HG02938 (cell line): ENCODE data around the gene LY6G5B.

ENCODE experiments used
- ATAC-seq: cut with Tn5 transposase; IDR thresholded peaks from one replicate; pipeline ENCODE4 v1.9.1; 2021; ENCODE audit warnings: mild to moderate bottlenecking, moderate library complexity; ENCODE audit not compliant: unreplicated experiment

LY6G5B gene

GRCh38 chr6:31713991-31714684, 44.4 kb downstream of the LY6G5B start:
- ATAC-seq, result no peak

GRCh38 chr6:31715022-31715958, 45.5 kb downstream of the LY6G5B start, which contains the start of gene LY6G6D:
Gene LY6G6D, plus strand, starts transcription at chr6:31715348. Its CDS starts 8 bp downstream, at chr6:31715356.
- no peak for ATAC-seq

GRCh38 chr6:31717499-31718222, 47.9 kb downstream of the LY6G5B start:
- no peak for ATAC-seq

- no peak for ATAC-seq
Measured at GRCh38 chr6:31718265-31718664, 48.5 kb downstream of the LY6G5B start.

GRCh38 chr6:31719001-31719400, 49.2 kb downstream of the LY6G5B start:
- no peak for ATAC-seq

GRCh38 chr6:31720196-31720770, 50.5 kb downstream of the LY6G5B start:
- ATAC-seq, result no peak

GRCh38 chr6:31721351-31722020, 51.7 kb downstream of the LY6G5B start, which contains the start of gene LY6G6C:
Gene LY6G6C, minus strand, starts transcription at chr6:31721746. Its CDS starts 67 bp downstream, at chr6:31721679.
- ATAC-seq, result no peak

- ATAC-seq, result no peak
Measured at GRCh38 chr6:31722173-31722572, 52.4 kb downstream of the LY6G5B start.
